Right lobe of liver (tissue), 6 donors: ENCODE results near the gene GJA3. TPM values are rescaled to one million over a fixed set of nuclear protein-coding genes. Genes with fewer than 3 reads are reported as not detected.

Experiments used
- ATAC-seq, 4 donors: fragments of 200-7000 bp; cut with Tn5 transposase; one replicate each; pipeline ENCODE4 v1.9.1; 2020; ENCODE audit warnings: mild to moderate bottlenecking in 4 of 4, moderate library complexity in 4 of 4
- DNase-seq, 3 donors: peaks; one replicate each; pipeline ENCODE4 v3.0.0-alpha.2; 2020
- H3K27ac ChIP-seq, 3 donors: fragments of 200-600 bp; one replicate each; pipeline ENCODE4 v1.8.0; 2022
- H3K27me3 ChIP-seq, 2 donors: fragments of 200-600 bp; one replicate each; pipeline ENCODE4 v1.8.0; 2022
- H3K36me3 ChIP-seq, 4 donors: fragments of 200-600 bp; sonication (generic) in 1 of 4; one replicate each; pipeline versions ENCODE4 v1.5.1 to v1.8.0; 2017 to 2022; ENCODE audit warnings: control low read depth in 1 of 4
- H3K4me1 ChIP-seq, 4 donors: fragments of 200-600 bp; sonication (generic) in 1 of 4; one replicate each; pipeline versions ENCODE4 v1.5.1 to v1.8.0; 2017 to 2022; ENCODE audit warnings: control low read depth in 1 of 4
- H3K4me3 ChIP-seq, 3 donors: fragments of 200-600 bp; one replicate each; pipeline ENCODE4 v1.8.0; 2022
- H3K9me3 ChIP-seq, 4 donors: fragments of 200-600 bp; sonication (generic) in 1 of 4; one replicate each; pipeline versions ENCODE4 v1.5.1 to v1.8.0; 2017 to 2022; ENCODE audit warnings: control low read depth in 1 of 4
- POLR2A ChIP-seq: fragments of 450-650 bp; IDR thresholded peaks from one replicate; pipeline ENCODE4 v1.6.1; 2017; ENCODE audit warnings: antibody characterized with exemption, mild to moderate bottlenecking
- WGBS: methylation state at CpG from one replicate; pipeline ENCODE4 v1.1.6; 2018; ENCODE audit warnings: low coverage, low lambda C conversion rate; ENCODE audit not compliant: insufficient coverage; ENCODE audit errors: missing lambda C conversion rate; 5-methylcytosine and 5-hydroxymethylcytosine counted together
- intact Hi-C, 2 donors: fragments of 100-400 bp; cut with DNase I; formaldehyde crosslinking; loops; one replicate each; pipeline versions ENCODE4 v1.11.2 to v1.14.1; 2022
- total RNA-seq, 6 experiments: library from RNA; depleted of rRNA in 2 of 6; stranded (reverse); fragments of >200 nt in 2 of 6; fragmentation: NEBNext Ultra II Directional in 3 of 6; extraction: Animal tissue kit (Norgen Biotek cat#: 25700) in 3 of 6; gene quantifications; one replicate each; pipeline versions ENCODE4 v1.1.0 to v1.2.4, GENCODE V29; 2016 to 2023
- TF ChIP-seq, protein P1 (sequence below), 4 donors: fragments of 200-600 bp in 3 of 4; fragments of 450-650 bp in 1 of 4; IDR thresholded peaks; one replicate each; pipeline versions ENCODE4 v1.5.1 to v1.8.0; 2016 to 2022; ENCODE audit warnings: antibody characterized with exemption in 4 of 4, mild to moderate bottlenecking in 2 of 4
- donor health status: DM: no; HTN: yes; CAD: no.
- donor health status: DM: no; HTN: no; CAD: no.
- donor health status: DM: no; HTN: no; CAD: no.
- donor health status: DM: no; HTN: yes; CAD: no.
- donor health status: DM: no; HTN: yes; CAD: no.

GJA3 gene
- total RNA-seq, 6 experiments from 2014 or later = 0.11 TPM; not detected in 5

DNA sequence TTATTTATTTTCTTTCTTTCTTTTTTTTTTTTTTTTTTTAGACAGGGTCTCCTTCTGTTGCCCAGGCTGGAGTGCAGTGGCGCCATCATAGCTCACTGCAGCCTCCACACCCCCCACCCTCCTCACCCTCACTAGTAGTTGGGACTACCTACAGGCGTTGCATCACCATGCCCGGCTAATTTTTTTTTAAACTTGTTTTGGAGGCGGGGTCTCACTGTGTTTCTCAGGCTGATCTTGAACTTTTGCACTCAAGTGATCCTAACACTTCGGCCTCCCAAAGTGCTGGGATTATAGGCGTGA is 33.6 kb downstream of the GJA3 start:
- H3K4me3 ChIP-seq = peak overlapping the region; percentile 50 to 77 (median 68)

DNA sequence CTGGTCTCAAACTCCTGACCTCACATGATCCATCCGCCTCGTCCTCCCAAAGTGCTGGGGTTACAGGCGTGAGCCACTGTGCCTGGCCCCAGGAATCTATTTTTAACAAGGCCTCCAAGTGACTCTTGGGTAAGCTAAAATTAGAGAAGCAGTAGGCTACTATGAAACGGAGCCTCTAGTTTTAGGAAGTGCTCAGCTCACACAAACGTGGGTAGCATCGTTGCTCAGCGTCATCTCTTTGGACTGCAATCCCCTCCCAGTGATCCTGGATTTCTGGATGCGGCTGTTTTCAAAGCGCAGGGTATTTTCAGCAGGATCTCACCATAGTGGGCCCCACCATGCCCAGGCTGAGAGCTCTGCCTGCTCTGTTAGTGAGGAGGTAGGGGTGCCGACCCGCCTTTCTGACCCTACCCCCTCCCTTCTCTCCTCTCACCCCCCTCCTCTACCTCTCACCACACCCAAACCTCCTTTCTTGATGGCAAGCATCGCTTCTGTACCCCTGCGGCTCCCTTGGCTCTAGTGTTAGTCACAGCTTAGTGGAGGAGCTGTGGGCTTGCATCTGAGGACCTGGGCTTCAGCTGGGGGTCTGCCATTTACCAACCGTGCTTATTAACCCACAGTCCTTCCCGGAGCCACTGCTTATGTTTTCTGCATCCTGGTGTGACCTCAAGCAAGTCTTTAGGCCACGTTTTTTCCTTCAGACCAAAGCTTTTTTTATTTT is 34.2 kb downstream of the GJA3 start:
- Histone ChIP-seq H3K4me1 (peaks cover 0 to 8% (median 3%) of the 10 kb centered on the region in 4 donors), H3K27me3 (no peaks in the 10 kb centered on the region), H3K4me3 (peak overlapping the region in 1 of 3 donors; percentile 50), H3K36me3 (no peaks in the 10 kb centered on the region), H3K9me3 (no peaks in the 10 kb centered on the region), H3K27ac (no peak overlapping the region)
- ATAC-seq (no peak), DNase-seq (no peak)
- intact Hi-C loops = no loop called here
- TF ChIP-seq, protein P1, sequence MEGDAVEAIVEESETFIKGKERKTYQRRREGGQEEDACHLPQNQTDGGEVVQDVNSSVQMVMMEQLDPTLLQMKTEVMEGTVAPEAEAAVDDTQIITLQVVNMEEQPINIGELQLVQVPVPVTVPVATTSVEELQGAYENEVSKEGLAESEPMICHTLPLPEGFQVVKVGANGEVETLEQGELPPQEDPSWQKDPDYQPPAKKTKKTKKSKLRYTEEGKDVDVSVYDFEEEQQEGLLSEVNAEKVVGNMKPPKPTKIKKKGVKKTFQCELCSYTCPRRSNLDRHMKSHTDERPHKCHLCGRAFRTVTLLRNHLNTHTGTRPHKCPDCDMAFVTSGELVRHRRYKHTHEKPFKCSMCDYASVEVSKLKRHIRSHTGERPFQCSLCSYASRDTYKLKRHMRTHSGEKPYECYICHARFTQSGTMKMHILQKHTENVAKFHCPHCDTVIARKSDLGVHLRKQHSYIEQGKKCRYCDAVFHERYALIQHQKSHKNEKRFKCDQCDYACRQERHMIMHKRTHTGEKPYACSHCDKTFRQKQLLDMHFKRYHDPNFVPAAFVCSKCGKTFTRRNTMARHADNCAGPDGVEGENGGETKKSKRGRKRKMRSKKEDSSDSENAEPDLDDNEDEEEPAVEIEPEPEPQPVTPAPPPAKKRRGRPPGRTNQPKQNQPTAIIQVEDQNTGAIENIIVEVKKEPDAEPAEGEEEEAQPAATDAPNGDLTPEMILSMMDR (IDR thresholded peaks at IDR 0.05) = no peak
- no peak for TF ChIP-seq POLR2A
- 46% methylated on average over 10 of the region's 16 CpGs for WGBS

More for the DNA sequence above, 33.6 kb downstream of the GJA3 start:
- WGBS = 31% methylated on average over 6 of the region's 6 CpGs
- ATAC-seq = peak in 1 of 4 donors; percentile 1
- Histone ChIP-seq H3K27me3 (no peaks in the 10 kb centered on the region), H3K36me3 (no peaks in the 10 kb centered on the region), H3K27ac (peak overlapping the region in 2 of 3 donors; percentile 91 to 93), H3K4me1 (peaks cover 0 to 8% (median 3%) of the 10 kb centered on the region in 4 donors), H3K9me3 (no peaks in the 10 kb centered on the region)
- TF ChIP-seq, protein P1 (IDR thresholded peaks at IDR 0.05) = no peak
- no peak for TF ChIP-seq POLR2A
- DNase-seq = no peak
- intact Hi-C loops = no loop called here

DNA sequence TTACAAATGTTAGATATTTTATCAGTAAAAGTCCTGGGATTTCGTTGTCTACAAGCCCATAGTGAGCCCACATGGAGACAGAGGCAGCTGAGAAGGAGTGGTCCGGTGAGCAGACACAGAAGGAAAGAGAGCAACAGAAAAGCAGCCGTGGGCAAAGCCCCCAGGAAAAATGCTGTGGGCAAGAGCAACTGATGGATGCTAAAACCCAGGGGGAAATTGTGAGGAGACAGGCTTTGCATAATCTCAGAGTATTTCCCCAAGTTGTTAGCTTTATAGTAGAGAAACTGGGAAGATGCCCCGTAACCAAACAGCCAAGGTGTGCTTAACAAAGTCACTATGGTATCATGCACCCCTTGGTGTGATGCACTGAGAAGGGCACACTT is 35.1 kb downstream of the GJA3 start:
- Histone ChIP-seq H3K4me1 (peaks cover 0 to 8% (median 3%) of the 10 kb centered on the region in 4 donors), H3K9me3 (no peaks in the 10 kb centered on the region), H3K4me3 (no peak overlapping the region), H3K27ac (no peak overlapping the region), H3K27me3 (no peaks in the 10 kb centered on the region), H3K36me3 (no peaks in the 10 kb centered on the region)
- TF ChIP-seq, protein P1 (IDR thresholded peaks at IDR 0.05) = no peak
- no peak for TF ChIP-seq POLR2A
- no peak for DNase-seq
- intact Hi-C loops = no loop called here
- WGBS = 62% methylated on average over 4 of the region's 4 CpGs
- no peak for ATAC-seq

DNA sequence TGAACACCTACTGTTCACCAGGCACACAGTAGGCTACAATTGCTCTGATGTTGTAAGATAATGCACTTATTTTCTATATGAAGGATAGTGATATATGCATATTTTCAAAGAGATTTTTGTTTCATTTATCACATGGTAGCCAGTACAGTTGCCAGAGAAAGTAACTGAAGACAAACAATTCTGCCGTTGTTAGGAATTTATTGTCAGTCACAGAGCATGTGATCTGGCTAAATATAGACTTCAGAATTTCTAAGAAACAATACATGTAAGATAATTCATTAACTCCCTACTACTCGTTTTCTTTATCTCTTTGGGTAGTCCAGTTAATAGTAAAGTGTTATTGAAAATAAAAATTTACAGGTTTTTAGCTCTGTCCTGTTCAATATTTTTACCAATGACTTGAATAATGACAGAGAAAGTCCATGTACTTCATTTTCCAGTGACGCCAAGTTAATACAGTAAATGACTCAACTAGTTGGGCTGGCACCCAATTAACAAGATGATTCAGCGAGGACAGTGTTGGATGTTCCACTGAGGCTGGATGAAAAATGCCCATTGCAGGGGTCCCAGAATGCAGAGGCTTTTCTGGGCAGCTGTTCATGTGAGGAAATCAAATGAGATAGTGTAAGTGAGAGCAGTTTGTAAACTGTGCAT is 35.6 kb downstream of the GJA3 start:
- Histone ChIP-seq H3K9me3 (no peaks in the 10 kb centered on the region), H3K36me3 (no peaks in the 10 kb centered on the region), H3K4me1 (peaks cover 0 to 8% (median 3%) of the 10 kb centered on the region in 4 donors), H3K27me3 (no peaks in the 10 kb centered on the region), H3K4me3 (no peak overlapping the region), H3K27ac (no peak overlapping the region)
- 35% methylated on average over 4 of the region's 4 CpGs for WGBS
- ATAC-seq (no peak), DNase-seq (no peak)
- TF ChIP-seq, protein P1 (IDR thresholded peaks at IDR 0.05) = no peak
- no peak for TF ChIP-seq POLR2A
- intact Hi-C loops = no loop called here
